Measurements from ENCODE around the gene RYR1.

GRCh38 chr19:38470788-38471480 is 37.4 kb downstream of the RYR1 start:
- TF ChIP-seq CCAR2 (optimal IDR thresholded peaks at IDR 0.05; ENCODE audit: low read depth, low read length) (no peak), EZH2 (conservative IDR thresholded peaks at IDR 0.05; ENCODE audit: low read depth, low read length) (no peak), FIP1L1 (IDR thresholded peaks at IDR 0.05; ENCODE audit: borderline replicate concordance, insufficient read depth, low read depth, low read length) (no peak)
